Mesodermal cell (in vitro differentiated cells): ENCODE data around the gene SMIM38.

ENCODE experiments used
- H3K27ac ChIP-seq: 2 replicates; pipeline ENCODE4 v1.7.0; 2013; ENCODE audit warnings: mild to moderate bottlenecking, low read depth, low read length, moderate library complexity; ENCODE audit not compliant: severe bottlenecking
- H3K36me3 ChIP-seq: 2 replicates; pipeline ENCODE4 v1.7.1; 2013; ENCODE audit warnings: mild to moderate bottlenecking, low read length, moderate library complexity; ENCODE audit not compliant: control insufficient read depth, insufficient read depth
- H3K4me1 ChIP-seq: one replicate; pipeline ENCODE4 v1.7.1; 2013; ENCODE audit warnings: mild to moderate bottlenecking, low read length; ENCODE audit not compliant: insufficient read depth, control insufficient read depth, poor library complexity, severe bottlenecking
- H3K4me3 ChIP-seq: 2 replicates; pipeline ENCODE4 v1.7.0; 2013; ENCODE audit warnings: low read length, control low read depth, mild to moderate bottlenecking; ENCODE audit not compliant: insufficient read depth, poor library complexity, severe bottlenecking; ENCODE audit errors: extremely low read depth
- H3K9me3 ChIP-seq: 2 replicates; pipeline ENCODE4 v1.7.1; 2013; ENCODE audit warnings: mild to moderate bottlenecking, low read length, moderate library complexity; ENCODE audit not compliant: control insufficient read depth
- WGBS, 2 experiments: methylation state at CpG; one replicate each; pipeline ENCODE4 v1.1.5; 2013; ENCODE audit warnings: missing lambda C conversion rate in 2 of 2; ENCODE audit not compliant: insufficient coverage in 2 of 2; 5-methylcytosine and 5-hydroxymethylcytosine counted together

Gene SMIM38

GRCh38 chr11:69160296-69161116, 4.8 kb downstream of the SMIM38 start:
- Histone ChIP-seq H3K9me3 (peaks cover 17% of the 10 kb centered on the region), H3K36me3 (no peaks in the 10 kb centered on the region), H3K4me1 (peaks cover 25% of the 10 kb centered on the region), H3K27ac (no peak overlapping the region), H3K4me3 (no peak overlapping the region)
- 89 to 93% methylated on average over 12 to 13 of the region's 15 CpGs for WGBS, 2 experiments

GRCh38 chr11:69161117-69161407, 5.3 kb downstream of the SMIM38 start:
- H3K36me3 ChIP-seq = no peaks in the 10 kb centered on the region
- H3K4me1 ChIP-seq = peaks cover 23% of the 10 kb centered on the region
- WGBS, 2 experiments = 89 to 90% methylated on average over 4 to 5 of the region's 5 CpGs
- no peak overlapping the region for H3K27ac ChIP-seq
- H3K4me3 ChIP-seq = no peak overlapping the region
- H3K9me3 ChIP-seq = peaks cover 17% of the 10 kb centered on the region

- peaks cover 24% of the 10 kb centered on the region for H3K4me1 ChIP-seq
- H3K4me3 ChIP-seq = no peak overlapping the region
- no peaks in the 10 kb centered on the region for H3K36me3 ChIP-seq
- no peak overlapping the region for H3K27ac ChIP-seq
- peaks cover 17% of the 10 kb centered on the region for H3K9me3 ChIP-seq
Observed at GRCh38 chr11:69162505-69162904, 6.8 kb downstream of the SMIM38 start.

- no peak overlapping the region for H3K4me3 ChIP-seq
- no peaks in the 10 kb centered on the region for H3K36me3 ChIP-seq
- no peak overlapping the region for H3K27ac ChIP-seq
- WGBS, 2 experiments = 100% methylated on average over 1 of the region's 1 CpG
- H3K4me1 ChIP-seq = peaks cover 24% of the 10 kb centered on the region
- peaks cover 18% of the 10 kb centered on the region for H3K9me3 ChIP-seq
Observed at GRCh38 chr11:69163842-69164241, 8.1 kb downstream of the SMIM38 start.

- H3K9me3 ChIP-seq = peaks cover 27% of the 10 kb centered on the region
- 81 to 87% methylated on average over 9 to 10 of the region's 10 CpGs for WGBS, 2 experiments
Observed at GRCh38 chr11:69164824-69165223, 9.1 kb downstream of the SMIM38 start.

GRCh38 chr11:69165775-69166174, 10.0 kb downstream of the SMIM38 start:
- no peaks in the 10 kb centered on the region for H3K36me3 ChIP-seq
- 100% methylated on average over 1 to 2 of the region's 2 CpGs for WGBS, 2 experiments
- peaks cover 27% of the 10 kb centered on the region for H3K9me3 ChIP-seq
- H3K27ac ChIP-seq = no peak overlapping the region
- H3K4me1 ChIP-seq = peaks cover 20% of the 10 kb centered on the region
- H3K4me3 ChIP-seq = no peak overlapping the region

More at GRCh38 chr11:69164824-69165223, 9.1 kb downstream of the SMIM38 start:
- Histone ChIP-seq H3K4me3 (no peak overlapping the region), H3K4me1 (peaks cover 24% of the 10 kb centered on the region), H3K27ac (no peak overlapping the region), H3K36me3 (no peaks in the 10 kb centered on the region)

GRCh38 chr11:69166218-69167115, 10.7 kb downstream of the SMIM38 start:
- WGBS, 2 experiments = 30 to 39% methylated on average over 13 to 14 of the region's 21 CpGs
- Histone ChIP-seq H3K4me1 (peaks cover 17% of the 10 kb centered on the region), H3K4me3 (no peak overlapping the region), H3K36me3 (no peaks in the 10 kb centered on the region), H3K27ac (peak overlapping the region; percentile 29), H3K9me3 (peaks cover 27% of the 10 kb centered on the region)

GRCh38 chr11:69167130-69167915, 11.6 kb downstream of the SMIM38 start:
- no peak overlapping the region for H3K4me3 ChIP-seq
- H3K27ac ChIP-seq = no peak overlapping the region
- H3K9me3 ChIP-seq = peaks cover 27% of the 10 kb centered on the region
- no peaks in the 10 kb centered on the region for H3K36me3 ChIP-seq
- peaks cover 17% of the 10 kb centered on the region for H3K4me1 ChIP-seq
- 83 to 89% methylated on average over 9 to 10 of the region's 10 CpGs for WGBS, 2 experiments

- H3K4me3 ChIP-seq = no peak overlapping the region
- H3K4me1 ChIP-seq = peaks cover 17% of the 10 kb centered on the region
- H3K36me3 ChIP-seq = no peaks in the 10 kb centered on the region
- H3K27ac ChIP-seq = no peak overlapping the region
- 74 to 77% methylated on average over 7 to 9 of the region's 9 CpGs for WGBS, 2 experiments
- H3K9me3 ChIP-seq = peaks cover 27% of the 10 kb centered on the region
Observed at GRCh38 chr11:69167916-69168691, 12.4 kb downstream of the SMIM38 start.

GRCh38 chr11:69169479-69169878, 13.7 kb downstream of the SMIM38 start:
- 95 to 100% methylated on average over 3 of the region's 3 CpGs for WGBS, 2 experiments
- H3K27ac ChIP-seq = no peak overlapping the region
- H3K36me3 ChIP-seq = no peaks in the 10 kb centered on the region
- no peak overlapping the region for H3K4me3 ChIP-seq
- peaks cover 17% of the 10 kb centered on the region for H3K4me1 ChIP-seq
- H3K9me3 ChIP-seq = peaks cover 18% of the 10 kb centered on the region
